ENCODE measurements around the gene GALNT18. TPM values are rescaled to one million over a fixed set of nuclear protein-coding genes. Genes with fewer than 3 reads are reported as not detected.

GALNT18 gene
- total and polyA plus RNA-seq, 4 donors, result 17.7 to 109 (median 63.7) TPM

- H3K9me3 ChIP-seq (ENCODE audit: control insufficient read depth in 4 of 4, insufficient read depth in 3 of 4, low read length in 3 of 4), result no peaks in the 10 kb centered on the region
- WGBS, 2 donors, result 92 to 95% methylated on average over 3 of the region's 3 CpGs
- no peak overlapping the region for H3K27ac ChIP-seq (ENCODE audit: low read depth in 1 of 2, low read length in 1 of 2)
- no peaks in the 10 kb centered on the region for H3K36me3 ChIP-seq (ENCODE audit: control insufficient read depth in 4 of 4, insufficient read depth in 4 of 4, low read length in 4 of 4)
- H3K4me3 ChIP-seq, result no peak overlapping the region
- peaks cover 0 to 29% (median 7%) of the 10 kb centered on the region in 5 donors for H3K4me1 ChIP-seq (ENCODE audit: control insufficient read depth in 5 of 5, insufficient read depth in 5 of 5, low read length in 5 of 5)
- TF ChIP-seq, protein P1, sequence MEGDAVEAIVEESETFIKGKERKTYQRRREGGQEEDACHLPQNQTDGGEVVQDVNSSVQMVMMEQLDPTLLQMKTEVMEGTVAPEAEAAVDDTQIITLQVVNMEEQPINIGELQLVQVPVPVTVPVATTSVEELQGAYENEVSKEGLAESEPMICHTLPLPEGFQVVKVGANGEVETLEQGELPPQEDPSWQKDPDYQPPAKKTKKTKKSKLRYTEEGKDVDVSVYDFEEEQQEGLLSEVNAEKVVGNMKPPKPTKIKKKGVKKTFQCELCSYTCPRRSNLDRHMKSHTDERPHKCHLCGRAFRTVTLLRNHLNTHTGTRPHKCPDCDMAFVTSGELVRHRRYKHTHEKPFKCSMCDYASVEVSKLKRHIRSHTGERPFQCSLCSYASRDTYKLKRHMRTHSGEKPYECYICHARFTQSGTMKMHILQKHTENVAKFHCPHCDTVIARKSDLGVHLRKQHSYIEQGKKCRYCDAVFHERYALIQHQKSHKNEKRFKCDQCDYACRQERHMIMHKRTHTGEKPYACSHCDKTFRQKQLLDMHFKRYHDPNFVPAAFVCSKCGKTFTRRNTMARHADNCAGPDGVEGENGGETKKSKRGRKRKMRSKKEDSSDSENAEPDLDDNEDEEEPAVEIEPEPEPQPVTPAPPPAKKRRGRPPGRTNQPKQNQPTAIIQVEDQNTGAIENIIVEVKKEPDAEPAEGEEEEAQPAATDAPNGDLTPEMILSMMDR (IDR thresholded peaks at IDR 0.05; ENCODE audit: control extremely low read depth, extremely low read depth), result no peak
- H3K9ac ChIP-seq (ENCODE audit: insufficient read depth in 1 of 2, low read length in 2 of 2), result no peak overlapping the region
- H3K27me3 ChIP-seq (ENCODE audit: control insufficient read depth in 3 of 3, insufficient read depth in 3 of 3, low read length in 2 of 3), result no peaks in the 10 kb centered on the region
- no peak for ATAC-seq (ENCODE audit: insufficient read depth, low FRiP score)
- no peak for DNase-seq
Measured at GRCh38 chr11:11459578-11459977, 162.2 kb downstream of the GALNT18 start.

- 92% methylated on average over 9 of the region's 9 CpGs for WGBS, 2 donors
- Histone ChIP-seq H3K4me1 (ENCODE audit: control insufficient read depth in 5 of 5, insufficient read depth in 5 of 5, low read length in 5 of 5) (peaks cover 0 to 20% (median 7%) of the 10 kb centered on the region in 5 donors), H3K4me3 (no peak overlapping the region), H3K27me3 (ENCODE audit: control insufficient read depth in 3 of 3, insufficient read depth in 3 of 3, low read length in 2 of 3) (no peaks in the 10 kb centered on the region), H3K36me3 (ENCODE audit: control insufficient read depth in 4 of 4, insufficient read depth in 4 of 4, low read length in 4 of 4) (no peaks in the 10 kb centered on the region), H3K27ac (ENCODE audit: low read depth in 1 of 2, low read length in 1 of 2) (no peak overlapping the region), H3K9ac (ENCODE audit: insufficient read depth in 1 of 2, low read length in 2 of 2) (no peak overlapping the region), H3K9me3 (ENCODE audit: control insufficient read depth in 4 of 4, insufficient read depth in 3 of 4, low read length in 3 of 4) (no peaks in the 10 kb centered on the region)
- TF ChIP-seq, protein P1 (IDR thresholded peaks at IDR 0.05; ENCODE audit: control extremely low read depth, extremely low read depth), result no peak
- no peak for ATAC-seq (ENCODE audit: insufficient read depth, low FRiP score)
- DNase-seq, result peak in 1 of 3 donors; percentile 24
Measured at GRCh38 chr11:11458485-11458884, 163.3 kb downstream of the GALNT18 start.

GRCh38 chr11:11458001-11458400, 163.8 kb downstream of the GALNT18 start:
- TF ChIP-seq, protein P1 (IDR thresholded peaks at IDR 0.05; ENCODE audit: control extremely low read depth, extremely low read depth), result no peak
- DNase-seq, result no peak
- Histone ChIP-seq H3K9me3 (ENCODE audit: control insufficient read depth in 4 of 4, insufficient read depth in 3 of 4, low read length in 3 of 4) (no peaks in the 10 kb centered on the region), H3K36me3 (ENCODE audit: control insufficient read depth in 4 of 4, insufficient read depth in 4 of 4, low read length in 4 of 4) (no peaks in the 10 kb centered on the region), H3K27ac (ENCODE audit: low read depth in 1 of 2, low read length in 1 of 2) (no peak overlapping the region), H3K27me3 (ENCODE audit: control insufficient read depth in 3 of 3, insufficient read depth in 3 of 3, low read length in 2 of 3) (no peaks in the 10 kb centered on the region), H3K4me3 (no peak overlapping the region), H3K4me1 (ENCODE audit: control insufficient read depth in 5 of 5, insufficient read depth in 5 of 5, low read length in 5 of 5) (peaks cover 0 to 15% (median 7%) of the 10 kb centered on the region in 5 donors), H3K9ac (ENCODE audit: insufficient read depth in 1 of 2, low read length in 2 of 2) (no peak overlapping the region)
- 93 to 96% methylated on average over 5 of the region's 5 CpGs for WGBS, 2 donors
- no peak for ATAC-seq (ENCODE audit: insufficient read depth, low FRiP score)

DNA sequence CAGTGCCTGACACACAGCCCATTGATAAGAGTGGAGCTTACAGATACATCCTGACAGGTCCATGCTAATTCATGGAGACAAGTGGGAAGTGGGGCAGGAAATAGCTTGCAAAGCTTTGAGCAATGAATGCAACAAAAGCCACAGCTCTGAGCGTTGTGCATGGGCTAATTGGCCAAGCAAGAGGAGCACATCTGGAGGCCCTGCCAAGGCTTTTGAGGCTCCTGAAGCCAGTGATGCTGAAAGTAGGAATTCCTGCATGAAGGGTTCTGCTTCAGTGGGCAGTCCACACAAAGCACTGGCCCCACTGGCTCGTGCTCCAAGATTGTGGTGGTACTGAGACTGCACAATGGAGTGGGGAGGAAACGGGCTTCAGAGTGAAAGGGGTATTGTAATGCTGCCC, 164.9 kb downstream of the GALNT18 start:
- no peak overlapping the region for H3K27ac ChIP-seq (ENCODE audit: low read depth in 1 of 2, low read length in 1 of 2)
- 74 to 84% methylated on average over 3 of the region's 3 CpGs for WGBS, 2 donors
- DNase-seq, result no peak
- H3K9ac ChIP-seq (ENCODE audit: insufficient read depth in 1 of 2, low read length in 2 of 2), result no peak overlapping the region
- peaks cover 0 to 12% (median 7%) of the 10 kb centered on the region in 5 donors for H3K4me1 ChIP-seq (ENCODE audit: control insufficient read depth in 5 of 5, insufficient read depth in 5 of 5, low read length in 5 of 5)
- no peaks in the 10 kb centered on the region for H3K36me3 ChIP-seq (ENCODE audit: control insufficient read depth in 4 of 4, insufficient read depth in 4 of 4, low read length in 4 of 4)
- no peak overlapping the region for H3K4me3 ChIP-seq
- H3K27me3 ChIP-seq (ENCODE audit: control insufficient read depth in 3 of 3, insufficient read depth in 3 of 3, low read length in 2 of 3), result no peaks in the 10 kb centered on the region
- H3K9me3 ChIP-seq (ENCODE audit: control insufficient read depth in 4 of 4, insufficient read depth in 3 of 4, low read length in 3 of 4), result no peaks in the 10 kb centered on the region
- TF ChIP-seq, protein P1 (IDR thresholded peaks at IDR 0.05; ENCODE audit: control extremely low read depth, extremely low read depth), result no peak
- ATAC-seq (ENCODE audit: insufficient read depth, low FRiP score), result peak; percentile 6
